NCI-H526 (cell line): ENCODE measurements around the gene FGF3.
"Not testable (repeated sequence)": the region's sequence is repeated elsewhere in the genome, so short reads cannot be mapped to it uniquely, and the experiment has no call there.

Experiments
- DNase-seq, 2 experiments: peaks; one replicate each; lab custom pipeline; 2025; lab: John Stamatoyannopoulos, UW

FGF3 gene

GRCh38 chr11:69770540-69770939, 48.7 kb downstream of the FGF3 start:
- DNase-seq: peak in 1 of 2 experiments; percentile 25

- DNase-seq: no peak
Measured at GRCh38 chr11:69765498-69765995, 53.7 kb downstream of the FGF3 start.

GRCh38 chr11:69764918-69765317, 54.3 kb downstream of the FGF3 start:
- not testable (repeated sequence) for DNase-seq

GRCh38 chr11:69760319-69760718, 58.9 kb downstream of the FGF3 start:
- no peak for DNase-seq
